ENCODE data around the gene TRPM3.

TRPM3 gene

GRCh38 chr9:70580606-70581195, 540.7 kb downstream of the TRPM3 start:
- Histone ChIP-seq H3K9me3 (ENCODE audit: insufficient read depth, low read depth, low read length) (no peaks in the 10 kb centered on the region), H3K18ac (ENCODE audit: low read length) (no peak overlapping the region), H2AFZ (ENCODE audit: insufficient read depth, low read length, poor library complexity) (no peak overlapping the region), H3K4me2 (ENCODE audit: low read length) (no peak overlapping the region), H3K9ac (ENCODE audit: low read length) (no peak overlapping the region), H3K36me3 (ENCODE audit: control insufficient read depth in 1 of 2, insufficient read depth in 2 of 2, low read length in 2 of 2) (no peaks in the 10 kb centered on the region), H3K79me1 (ENCODE audit: low read length) (no peaks in the 10 kb centered on the region), H3K23ac (ENCODE audit: low read length) (no peak overlapping the region), H3K4me3 (ENCODE audit: low read depth, low read length) (no peak overlapping the region), H4K8ac (ENCODE audit: low read depth, low read length) (no peak overlapping the region), H2BK120ac (ENCODE audit: insufficient read depth, low read length, poor library complexity) (no peak overlapping the region), H3K4ac (ENCODE audit: low read depth, low read length) (no peak overlapping the region), H3K79me2 (ENCODE audit: control insufficient read depth, insufficient read depth, low read length, poor library complexity) (no peaks in the 10 kb centered on the region), H2BK12ac (ENCODE audit: low read length) (no peak overlapping the region), H3K4me1 (ENCODE audit: control insufficient read depth in 1 of 2, insufficient read depth in 2 of 2, low read length in 2 of 2) (peaks cover 0 to 5% of the 10 kb centered on the region in 2 experiments), H4K91ac (ENCODE audit: low read depth, low read length) (no peak overlapping the region), H3K27ac (ENCODE audit: low read depth, low read length) (no peak overlapping the region), H2AK5ac (ENCODE audit: low read length) (no peak overlapping the region), H2BK5ac (ENCODE audit: low read depth, low read length, poor library complexity) (no peak overlapping the region), H3K27me3 (ENCODE audit: insufficient read depth, low read length) (no peaks in the 10 kb centered on the region), H3K14ac (ENCODE audit: low read length) (no peak overlapping the region), H4K12ac (ENCODE audit: low read depth, low read length) (no peak overlapping the region)
- DNase-seq = no peak
- WGBS (ENCODE audit: extremely low coverage, insufficient coverage, insufficient read length) = no CpG with 5 or more reads among the region's 4 CpGs

DNA sequence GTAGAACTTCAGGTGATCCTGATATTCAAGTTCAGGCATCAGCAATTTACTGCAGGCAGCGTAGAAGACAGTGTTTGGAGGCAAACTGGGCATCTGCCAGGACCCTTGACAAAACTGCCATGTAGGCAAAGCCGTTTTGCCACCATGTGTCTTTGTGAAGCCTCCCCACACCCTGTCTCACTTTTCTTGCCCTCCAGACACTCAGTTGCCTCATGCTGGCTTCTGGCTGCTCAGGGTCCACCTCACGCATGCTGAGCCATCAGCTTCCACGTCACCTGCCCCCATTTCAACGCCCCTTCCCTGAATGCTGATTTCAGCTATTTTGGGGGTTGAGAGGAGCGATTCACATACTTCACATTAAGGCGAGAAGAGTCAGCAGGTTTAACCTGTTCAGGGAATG, 541.7 kb downstream of the TRPM3 start:
- Histone ChIP-seq H3K4me1 (ENCODE audit: control insufficient read depth in 1 of 2, insufficient read depth in 2 of 2, low read length in 2 of 2) (peaks cover 0 to 5% of the 10 kb centered on the region in 2 experiments), H3K27me3 (ENCODE audit: insufficient read depth, low read length) (no peaks in the 10 kb centered on the region), H3K4ac (ENCODE audit: low read depth, low read length) (no peak overlapping the region), H2BK5ac (ENCODE audit: low read depth, low read length, poor library complexity) (no peak overlapping the region), H4K8ac (ENCODE audit: low read depth, low read length) (no peak overlapping the region), H3K79me2 (ENCODE audit: control insufficient read depth, insufficient read depth, low read length, poor library complexity) (no peaks in the 10 kb centered on the region), H2BK12ac (ENCODE audit: low read length) (no peak overlapping the region), H3K4me3 (ENCODE audit: low read depth, low read length) (no peak overlapping the region), H2AFZ (ENCODE audit: insufficient read depth, low read length, poor library complexity) (no peak overlapping the region), H2AK5ac (ENCODE audit: low read length) (no peak overlapping the region), H3K14ac (ENCODE audit: low read length) (no peak overlapping the region), H3K9ac (ENCODE audit: low read length) (no peak overlapping the region), H3K9me3 (ENCODE audit: insufficient read depth, low read depth, low read length) (no peaks in the 10 kb centered on the region), H3K27ac (ENCODE audit: low read depth, low read length) (no peak overlapping the region), H3K23ac (ENCODE audit: low read length) (no peak overlapping the region), H3K4me2 (ENCODE audit: low read length) (no peak overlapping the region), H3K79me1 (ENCODE audit: low read length) (no peaks in the 10 kb centered on the region), H3K18ac (ENCODE audit: low read length) (no peak overlapping the region), H2BK120ac (ENCODE audit: insufficient read depth, low read length, poor library complexity) (no peak overlapping the region), H4K91ac (ENCODE audit: low read depth, low read length) (no peak overlapping the region), H4K12ac (ENCODE audit: low read depth, low read length) (no peak overlapping the region), H3K36me3 (ENCODE audit: control insufficient read depth in 1 of 2, insufficient read depth in 2 of 2, low read length in 2 of 2) (no peaks in the 10 kb centered on the region)
- no CpG with 5 or more reads among the region's 7 CpGs for WGBS (ENCODE audit: extremely low coverage, insufficient coverage, insufficient read length)
- peak; percentile 84 to 89 for DNase-seq

GRCh38 chr9:70578720-70579119, 542.7 kb downstream of the TRPM3 start:
- H4K91ac ChIP-seq (ENCODE audit: low read depth, low read length) = no peak overlapping the region
- H3K36me3 ChIP-seq (ENCODE audit: control insufficient read depth in 1 of 2, insufficient read depth in 2 of 2, low read length in 2 of 2) = no peaks in the 10 kb centered on the region
- H3K79me2 ChIP-seq (ENCODE audit: control insufficient read depth, insufficient read depth, low read length, poor library complexity) = no peaks in the 10 kb centered on the region
- no peak overlapping the region for H3K4me2 ChIP-seq (ENCODE audit: low read length)
- H2BK5ac ChIP-seq (ENCODE audit: low read depth, low read length, poor library complexity) = no peak overlapping the region
- no peak overlapping the region for H3K14ac ChIP-seq (ENCODE audit: low read length)
- no peak overlapping the region for H3K27ac ChIP-seq (ENCODE audit: low read depth, low read length)
- H2AK5ac ChIP-seq (ENCODE audit: low read length) = no peak overlapping the region
- H2BK12ac ChIP-seq (ENCODE audit: low read length) = no peak overlapping the region
- H3K18ac ChIP-seq (ENCODE audit: low read length) = no peak overlapping the region
- H3K9ac ChIP-seq (ENCODE audit: low read length) = no peak overlapping the region
- WGBS (ENCODE audit: extremely low coverage, insufficient coverage, insufficient read length) = no CpG with 5 or more reads among the region's 1 CpG
- peaks cover 0 to 5% of the 10 kb centered on the region in 2 experiments for H3K4me1 ChIP-seq (ENCODE audit: control insufficient read depth in 1 of 2, insufficient read depth in 2 of 2, low read length in 2 of 2)
- H3K27me3 ChIP-seq (ENCODE audit: insufficient read depth, low read length) = no peaks in the 10 kb centered on the region
- no peaks in the 10 kb centered on the region for H3K79me1 ChIP-seq (ENCODE audit: low read length)
- H4K12ac ChIP-seq (ENCODE audit: low read depth, low read length) = no peak overlapping the region
- no peak for DNase-seq
- no peak overlapping the region for H3K4ac ChIP-seq (ENCODE audit: low read depth, low read length)
- no peak overlapping the region for H2AFZ ChIP-seq (ENCODE audit: insufficient read depth, low read length, poor library complexity)
- no peaks in the 10 kb centered on the region for H3K9me3 ChIP-seq (ENCODE audit: insufficient read depth, low read depth, low read length)
- no peak overlapping the region for H3K23ac ChIP-seq (ENCODE audit: low read length)
- H4K8ac ChIP-seq (ENCODE audit: low read depth, low read length) = no peak overlapping the region
- no peak overlapping the region for H3K4me3 ChIP-seq (ENCODE audit: low read depth, low read length)
- H2BK120ac ChIP-seq (ENCODE audit: insufficient read depth, low read length, poor library complexity) = no peak overlapping the region

DNA sequence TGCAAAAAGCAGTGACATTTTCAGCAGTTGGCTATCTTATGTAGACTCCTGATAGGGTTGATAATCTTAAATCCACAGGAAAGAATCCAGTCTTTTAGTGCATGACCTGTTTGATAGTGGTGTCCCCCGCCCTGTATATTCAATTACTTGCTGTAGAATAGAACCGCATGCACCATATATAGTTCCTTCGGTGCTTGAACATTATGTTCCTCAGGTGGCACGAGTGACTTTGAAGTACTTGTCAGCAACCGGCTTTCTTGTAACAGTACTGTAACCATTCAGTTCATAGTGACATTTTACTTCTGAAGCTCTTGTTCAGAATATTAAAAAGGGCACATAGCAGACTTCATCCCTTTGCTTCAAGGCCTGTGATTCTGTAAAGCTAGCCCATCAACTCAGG, 543.8 kb downstream of the TRPM3 start:
- no peak overlapping the region for H3K18ac ChIP-seq (ENCODE audit: low read length)
- no peak overlapping the region for H2BK120ac ChIP-seq (ENCODE audit: insufficient read depth, low read length, poor library complexity)
- H3K27me3 ChIP-seq (ENCODE audit: insufficient read depth, low read length) = no peaks in the 10 kb centered on the region
- no peaks in the 10 kb centered on the region for H3K79me1 ChIP-seq (ENCODE audit: low read length)
- H3K79me2 ChIP-seq (ENCODE audit: control insufficient read depth, insufficient read depth, low read length, poor library complexity) = no peaks in the 10 kb centered on the region
- no CpG with 5 or more reads among the region's 5 CpGs for WGBS (ENCODE audit: extremely low coverage, insufficient coverage, insufficient read length)
- no peak overlapping the region for H2BK12ac ChIP-seq (ENCODE audit: low read length)
- H3K14ac ChIP-seq (ENCODE audit: low read length) = no peak overlapping the region
- no peak overlapping the region for H2AK5ac ChIP-seq (ENCODE audit: low read length)
- no peak overlapping the region for H3K23ac ChIP-seq (ENCODE audit: low read length)
- no peak overlapping the region for H3K4ac ChIP-seq (ENCODE audit: low read depth, low read length)
- no peak overlapping the region for H2AFZ ChIP-seq (ENCODE audit: insufficient read depth, low read length, poor library complexity)
- H4K8ac ChIP-seq (ENCODE audit: low read depth, low read length) = no peak overlapping the region
- H4K12ac ChIP-seq (ENCODE audit: low read depth, low read length) = no peak overlapping the region
- no peak overlapping the region for H4K91ac ChIP-seq (ENCODE audit: low read depth, low read length)
- no peaks in the 10 kb centered on the region for H3K36me3 ChIP-seq (ENCODE audit: control insufficient read depth in 1 of 2, insufficient read depth in 2 of 2, low read length in 2 of 2)
- no peaks in the 10 kb centered on the region for H3K9me3 ChIP-seq (ENCODE audit: insufficient read depth, low read depth, low read length)
- H2BK5ac ChIP-seq (ENCODE audit: low read depth, low read length, poor library complexity) = no peak overlapping the region
- H3K4me3 ChIP-seq (ENCODE audit: low read depth, low read length) = no peak overlapping the region
- no peak for DNase-seq
- H3K4me1 ChIP-seq (ENCODE audit: control insufficient read depth in 1 of 2, insufficient read depth in 2 of 2, low read length in 2 of 2) = peaks cover 0 to 5% of the 10 kb centered on the region in 2 experiments
- H3K9ac ChIP-seq (ENCODE audit: low read length) = no peak overlapping the region
- no peak overlapping the region for H3K27ac ChIP-seq (ENCODE audit: low read depth, low read length)
- no peak overlapping the region for H3K4me2 ChIP-seq (ENCODE audit: low read length)
